H9 (cell line): Measurements from ENCODE around the gene ERI3. TPM values are rescaled to one million over a fixed set of nuclear protein-coding genes. Genes with fewer than 3 reads are reported as not detected.
A peak's percentile ranks its signal among the peaks of the same experiment; 100 is the strongest.

Source experiments
- DNase-seq: peaks from one replicate; pipeline ENCODE4 v3.0.0-alpha.2; 2017
- H2AFZ ChIP-seq: one replicate; pipeline ENCODE4 v1.6.1; 2013; ENCODE audit warnings: mild to moderate bottlenecking, low read length, control low read depth, moderate library complexity
- H2AK5ac ChIP-seq: 2 replicates; pipeline ENCODE4 v1.6.1; 2013; ENCODE audit warnings: low read length, control low read depth, mixed read lengths; ENCODE audit not compliant: insufficient read length
- H2BK120ac ChIP-seq: one replicate; pipeline ENCODE4 v1.6.1; 2013; ENCODE audit warnings: low read depth, mild to moderate bottlenecking, low read length, control low read depth, inconsistent platforms; ENCODE audit not compliant: poor library complexity, severe bottlenecking
- H2BK12ac ChIP-seq: 2 replicates; pipeline ENCODE4 v1.6.1; 2013; ENCODE audit warnings: low read length, control low read depth, mixed read lengths, low read depth; ENCODE audit not compliant: insufficient read length
- H2BK15ac ChIP-seq: 2 replicates; pipeline ENCODE4 v1.6.1; 2013; ENCODE audit warnings: low read depth, low read length, control low read depth
- H2BK20ac ChIP-seq: one replicate; pipeline ENCODE4 v1.6.1; 2013; ENCODE audit warnings: low read depth, mild to moderate bottlenecking, low read length, control low read depth, inconsistent platforms; ENCODE audit not compliant: poor library complexity, severe bottlenecking
- H2BK5ac ChIP-seq: 2 replicates; pipeline ENCODE4 v1.6.1; 2013; ENCODE audit warnings: low read length, control low read depth, mixed read lengths; ENCODE audit not compliant: insufficient read length
- H3K14ac ChIP-seq: 2 replicates; pipeline ENCODE4 v1.6.1; 2013; ENCODE audit warnings: low read length, control low read depth; ENCODE audit not compliant: insufficient read depth
- H3K18ac ChIP-seq: 2 replicates; pipeline ENCODE4 v1.6.1; 2013; ENCODE audit warnings: low read depth, mild to moderate bottlenecking, mixed read lengths, low read length, control low read depth; ENCODE audit not compliant: insufficient read length
- H3K23ac ChIP-seq: 2 replicates; pipeline ENCODE4 v1.6.1; 2013; ENCODE audit warnings: low read length, control low read depth, mixed read lengths, low read depth; ENCODE audit not compliant: insufficient read length
- H3K23me2 ChIP-seq: 2 replicates; pipeline ENCODE4 v1.6.1; 2013; ENCODE audit warnings: low read depth, mild to moderate bottlenecking, mixed read lengths, low read length, control low read depth; ENCODE audit not compliant: insufficient read length, poor library complexity, severe bottlenecking
- H3K27ac ChIP-seq: 2 replicates; pipeline ENCODE4 v1.5.1; 2013; ENCODE audit warnings: low read length, control low read depth, mixed read lengths, low read depth; ENCODE audit not compliant: insufficient read length
- H3K27me3 ChIP-seq: 2 replicates; pipeline ENCODE4 v1.6.1; 2013; ENCODE audit warnings: low read length, control low read depth, inconsistent platforms; ENCODE audit not compliant: insufficient read depth
- H3K4ac ChIP-seq: 2 replicates; pipeline ENCODE4 v1.6.1; 2013; ENCODE audit warnings: low read depth, mild to moderate bottlenecking, control low read depth, inconsistent platforms, low read length, moderate library complexity
- H3K4me1 ChIP-seq: 2 replicates; pipeline ENCODE4 v1.6.1; 2013; ENCODE audit warnings: low read length, control low read depth, inconsistent platforms; ENCODE audit not compliant: insufficient read depth
- H3K4me2 ChIP-seq: 2 replicates; pipeline ENCODE4 v1.6.1; 2013; ENCODE audit warnings: low read length, control low read depth, mixed read lengths; ENCODE audit not compliant: insufficient read length, insufficient read depth
- H3K56ac ChIP-seq: 2 replicates; pipeline ENCODE4 v1.6.1; 2013; ENCODE audit warnings: low read depth, mild to moderate bottlenecking, mixed read lengths, low read length, control low read depth; ENCODE audit not compliant: insufficient read length
- H3K79me1 ChIP-seq: 2 replicates; pipeline ENCODE4 v1.6.1; 2013; ENCODE audit warnings: low read depth, mild to moderate bottlenecking, moderate library complexity, low read length, control low read depth, inconsistent platforms; ENCODE audit not compliant: insufficient read depth, poor library complexity, severe bottlenecking
- H3K79me2 ChIP-seq: 2 replicates; pipeline ENCODE4 v1.6.1; 2013; ENCODE audit warnings: low read length, control low read depth, inconsistent platforms; ENCODE audit not compliant: insufficient read depth
- H3K9ac ChIP-seq: 2 replicates; pipeline ENCODE4 v1.6.1; 2013; ENCODE audit warnings: low read length, control low read depth, mixed read lengths; ENCODE audit not compliant: insufficient read length; ENCODE audit errors: extremely low read depth
- H3K9me3 ChIP-seq: one replicate; pipeline ENCODE4 v1.6.1; 2013; ENCODE audit warnings: low read depth, low read length, inconsistent platforms; ENCODE audit not compliant: control insufficient read depth
- H3T11ph ChIP-seq: one replicate; pipeline ENCODE4 v1.6.1; 2013; ENCODE audit warnings: mild to moderate bottlenecking, low read length, control low read depth, inconsistent platforms
- H4K20me1 ChIP-seq: one replicate; pipeline ENCODE4 v1.6.1; 2013; ENCODE audit not compliant: control insufficient read depth, insufficient read length, insufficient read depth
- H4K5ac ChIP-seq: 2 replicates; pipeline ENCODE4 v1.6.1; 2013; ENCODE audit warnings: low read depth, mild to moderate bottlenecking, mixed read lengths, low read length, control low read depth; ENCODE audit not compliant: insufficient read length
- H4K8ac ChIP-seq: replicated peaks from 2 replicates; pipeline ENCODE4 v1.6.1; 2013; ENCODE audit warnings: low read length, control low read depth, mixed read lengths, low read depth; ENCODE audit not compliant: insufficient read length
- H4K91ac ChIP-seq: 2 replicates; pipeline ENCODE4 v1.6.1; 2013; ENCODE audit warnings: low read depth, mild to moderate bottlenecking, moderate library complexity, mixed read lengths, low read length, control low read depth; ENCODE audit not compliant: insufficient read length
- H3K27ac Mint-ChIP-seq, 3 experiments: 2 replicates in 2 of 3; 3 replicates in 1 of 3; pipeline ENCODE4 v1.8.0; 2020 to 2021; ENCODE audit warnings: mixed read lengths in 3 of 3, mild to moderate bottlenecking in 1 of 3, moderate library complexity in 1 of 3
- H3K27me3 Mint-ChIP-seq: 2 replicates; pipeline ENCODE4 v1.8.0; 2021; ENCODE audit warnings: low read depth, mild to moderate bottlenecking, moderate library complexity, mixed read lengths
- H3K36me3 Mint-ChIP-seq, 3 experiments: 2 replicates in 2 of 3; 3 replicates in 1 of 3; pipeline ENCODE4 v1.8.0; 2020 to 2021; ENCODE audit warnings: low read depth in 3 of 3, mixed read lengths in 3 of 3; ENCODE audit not compliant: insufficient read depth in 1 of 3
- H3K4me1 Mint-ChIP-seq, 2 experiments: 2 replicates each; pipeline ENCODE4 v1.8.0; 2020; ENCODE audit warnings: mixed read lengths in 2 of 2
- H3K4me3 Mint-ChIP-seq, 2 experiments: 2 replicates in 1 of 2; 3 replicates in 1 of 2; pipeline ENCODE4 v1.8.0; 2020 to 2021; ENCODE audit warnings: mild to moderate bottlenecking in 2 of 2, mixed read lengths in 2 of 2, moderate library complexity in 1 of 2
- H3K9me3 Mint-ChIP-seq, 2 experiments: 2 replicates in 1 of 2; 3 replicates in 1 of 2; pipeline ENCODE4 v1.8.0; 2020; ENCODE audit warnings: mild to moderate bottlenecking in 2 of 2, mixed read lengths in 2 of 2, moderate library complexity in 1 of 2
- CTCF ChIP-seq: fragments of 200-600 bp; sonication (generic); conservative IDR thresholded peaks from 3 replicates; pipeline ENCODE4 v1.8.0; 2021; ENCODE audit warnings: antibody characterized with exemption, mild to moderate bottlenecking
- WGBS: extraction: QIAGEN DNeasy Blood & Tissue Kit; methylation state at CpG from one replicate; pipeline ENCODE4 v1.1.7; 2013; ENCODE audit warnings: missing lambda C conversion rate, low lambda C conversion rate, mixed read lengths; ENCODE audit not compliant: insufficient read length; ENCODE audit errors: extremely low coverage; 5-methylcytosine and 5-hydroxymethylcytosine counted together
- total RNA-seq: library from RNA; stranded (reverse); gene quantifications from 2 replicates; pipeline ENCODE4 v1.2.1, GENCODE V29; 2021

The ERI3 gene
- total RNA-seq, 1 experiment from 2014 or later = 61.6 TPM

GRCh38 chr1:44262414-44262813, 92.6 kb downstream of the ERI3 start:
- Histone ChIP-seq H3K27me3 (no peaks in the 10 kb centered on the region), H3K4me2 (no peak overlapping the region), H3K4me1 (peaks cover 4% of the 10 kb centered on the region; the same call in 1 of the 2 replicates), H2AFZ (no peak overlapping the region), H4K5ac (no peak overlapping the region), H3K23me2 (no peaks in the 10 kb centered on the region), H3K23ac (no peak overlapping the region), H2BK15ac (no peak overlapping the region), H4K91ac (no peak overlapping the region), H3K27ac (no peak overlapping the region), H2AK5ac (no peak overlapping the region), H3K56ac (no peak overlapping the region), H3K9ac (no peak overlapping the region), H3K9me3 (no peaks in the 10 kb centered on the region), H4K20me1 (no peaks in the 10 kb centered on the region), H3K79me1 (no peaks in the 10 kb centered on the region), H2BK20ac (no peak overlapping the region), H3K14ac (0 out of 2 replicates have a peak overlapping the region, but pooled peaks have one; percentile 20), H3K18ac (no peak overlapping the region), H3K79me2 (no peaks in the 10 kb centered on the region), H2BK5ac (no peak overlapping the region), H3K4ac (no peak overlapping the region), H4K8ac (no peak overlapping the region), H2BK120ac (no peak overlapping the region), H3T11ph (no peak overlapping the region), H2BK12ac (no peak overlapping the region)
- H3K9me3 Mint-ChIP-seq = no peaks in the 10 kb centered on the region
- no CpG with 5 or more reads among the region's 6 CpGs for WGBS
- no peak for TF ChIP-seq CTCF
- H3K27me3 Mint-ChIP-seq = no peaks in the 10 kb centered on the region
- DNase-seq = no peak
- peaks cover 31 to 50% of the 10 kb centered on the region in 2 experiments for H3K4me1 Mint-ChIP-seq
- no peak overlapping the region; a peak in 1 of 5 replicates for H3K4me3 Mint-ChIP-seq
- H3K27ac Mint-ChIP-seq = peak overlapping the region in 2 of 3 experiments; percentile 19 to 94; a peak in 3 of 7 replicates
- peaks cover 0 to 2% (median 0%) of the 10 kb centered on the region in 3 experiments; a peak in 4 of 7 replicates for H3K36me3 Mint-ChIP-seq
